Adipocyte (in vitro differentiated cells): ENCODE results near the gene ACTL8.
A peak's percentile ranks its signal among the peaks of the same experiment; 100 is the strongest.

Experiments used
- DNase-seq: peaks from one replicate; pipeline ENCODE4 v3.0.0-alpha.2; 2015; ENCODE audit warnings: low read depth
- H3K27me3 ChIP-seq: replicated peaks from 2 replicates; pipeline ENCODE4 v1.7.0; 2013; ENCODE audit warnings: mild to moderate bottlenecking, low read length, moderate library complexity; ENCODE audit not compliant: control insufficient read depth, insufficient read depth
- H3K36me3 ChIP-seq: 2 replicates; pipeline ENCODE4 v1.7.0; 2013; ENCODE audit warnings: low read length, mild to moderate bottlenecking, moderate library complexity; ENCODE audit not compliant: control insufficient read depth, insufficient read depth, severe bottlenecking
- H3K4me1 ChIP-seq: 2 replicates; pipeline ENCODE4 v1.7.0; 2013; ENCODE audit warnings: mild to moderate bottlenecking, low read length, moderate library complexity; ENCODE audit not compliant: control insufficient read depth, insufficient read depth
- H3K4me3 ChIP-seq: 2 replicates; pipeline ENCODE4 v1.7.0; 2013; ENCODE audit warnings: mild to moderate bottlenecking, low read length, moderate library complexity
- H3K9ac ChIP-seq: 2 replicates; pipeline ENCODE4 v1.7.0; 2013; ENCODE audit warnings: mild to moderate bottlenecking, low read length, moderate library complexity
- H3K9me3 ChIP-seq: 2 replicates; pipeline ENCODE4 v1.7.0; 2013; ENCODE audit warnings: mild to moderate bottlenecking, low read length, moderate library complexity; ENCODE audit not compliant: control insufficient read depth

Gene ACTL8

DNA sequence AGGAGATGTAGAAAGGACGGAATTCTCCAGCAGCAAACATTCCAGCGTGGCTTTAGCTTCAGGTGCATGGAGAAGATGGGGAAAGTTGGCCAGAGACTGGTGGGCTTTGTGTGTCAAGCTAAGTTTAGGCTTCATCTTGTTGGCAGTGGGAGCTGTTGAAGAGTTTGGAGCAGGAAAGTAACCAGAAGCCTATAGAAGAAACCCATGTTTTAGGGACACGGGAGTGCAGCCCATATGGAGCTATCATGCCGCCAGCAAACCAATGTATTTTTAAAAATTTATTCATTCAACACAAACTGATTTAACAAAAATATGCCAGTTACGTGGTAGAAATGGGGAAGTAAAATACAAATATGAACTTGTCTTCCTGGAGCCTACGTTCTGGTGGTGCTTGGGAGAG is 53.7 kb downstream of the ACTL8 start:
- H3K27me3 ChIP-seq, result no peaks in the 10 kb centered on the region
- peaks cover 9% of the 10 kb centered on the region for H3K9me3 ChIP-seq
- H3K4me3 ChIP-seq, result no peak overlapping the region
- H3K4me1 ChIP-seq, result no peaks in the 10 kb centered on the region
- H3K9ac ChIP-seq, result no peak overlapping the region
- no peaks in the 10 kb centered on the region for H3K36me3 ChIP-seq
- DNase-seq, result no peak

DNA sequence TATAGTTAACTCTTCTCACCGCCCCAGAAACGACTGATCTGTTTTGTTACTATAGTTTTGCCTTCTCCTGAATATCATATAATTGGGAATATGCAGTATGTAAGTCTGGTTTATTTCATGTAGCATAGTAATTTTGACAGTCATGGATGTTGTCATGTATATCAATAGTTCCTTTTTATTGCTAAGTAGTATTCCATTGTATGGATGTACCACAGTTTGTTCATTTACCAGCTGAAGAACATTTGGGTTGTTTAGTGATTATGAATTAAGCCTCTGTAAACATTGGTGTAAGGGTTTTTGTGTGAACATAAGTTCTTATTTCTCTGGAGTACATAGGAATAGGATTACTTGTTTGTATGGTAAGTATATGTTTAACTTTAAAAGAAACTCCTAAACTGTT is 55.5 kb downstream of the ACTL8 start:
- H3K36me3 ChIP-seq, result no peaks in the 10 kb centered on the region
- H3K9me3 ChIP-seq, result peaks cover 17% of the 10 kb centered on the region
- DNase-seq, result no peak
- no peaks in the 10 kb centered on the region for H3K4me1 ChIP-seq
- H3K27me3 ChIP-seq, result no peaks in the 10 kb centered on the region
- no peak overlapping the region for H3K9ac ChIP-seq
- no peak overlapping the region for H3K4me3 ChIP-seq

DNA sequence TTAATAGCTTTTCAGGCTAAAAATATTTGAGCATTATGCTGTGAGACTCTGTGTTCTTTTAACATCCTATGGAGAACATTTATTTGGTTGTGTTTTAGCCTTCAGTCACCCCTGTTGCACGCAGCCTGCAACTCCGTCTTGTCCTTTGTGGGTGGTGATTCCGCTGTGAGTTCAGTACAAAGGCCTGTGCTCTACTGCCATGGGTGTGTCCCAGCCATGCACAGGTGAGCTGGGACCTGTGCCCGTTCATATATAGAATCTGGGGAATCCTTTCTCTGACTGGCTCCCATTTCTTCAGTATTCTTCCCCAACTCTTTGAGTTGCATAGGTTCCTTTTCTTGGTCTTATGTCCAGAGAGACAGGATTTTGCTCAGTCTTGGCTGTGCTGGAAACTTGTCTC is 61.4 kb downstream of the ACTL8 start:
- Histone ChIP-seq H3K9me3 (peaks cover 9% of the 10 kb centered on the region), H3K4me1 (no peaks in the 10 kb centered on the region), H3K36me3 (no peaks in the 10 kb centered on the region), H3K27me3 (peaks cover 3% of the 10 kb centered on the region), H3K4me3 (no peak overlapping the region), H3K9ac (no peak overlapping the region)
- DNase-seq, result no peak

DNA sequence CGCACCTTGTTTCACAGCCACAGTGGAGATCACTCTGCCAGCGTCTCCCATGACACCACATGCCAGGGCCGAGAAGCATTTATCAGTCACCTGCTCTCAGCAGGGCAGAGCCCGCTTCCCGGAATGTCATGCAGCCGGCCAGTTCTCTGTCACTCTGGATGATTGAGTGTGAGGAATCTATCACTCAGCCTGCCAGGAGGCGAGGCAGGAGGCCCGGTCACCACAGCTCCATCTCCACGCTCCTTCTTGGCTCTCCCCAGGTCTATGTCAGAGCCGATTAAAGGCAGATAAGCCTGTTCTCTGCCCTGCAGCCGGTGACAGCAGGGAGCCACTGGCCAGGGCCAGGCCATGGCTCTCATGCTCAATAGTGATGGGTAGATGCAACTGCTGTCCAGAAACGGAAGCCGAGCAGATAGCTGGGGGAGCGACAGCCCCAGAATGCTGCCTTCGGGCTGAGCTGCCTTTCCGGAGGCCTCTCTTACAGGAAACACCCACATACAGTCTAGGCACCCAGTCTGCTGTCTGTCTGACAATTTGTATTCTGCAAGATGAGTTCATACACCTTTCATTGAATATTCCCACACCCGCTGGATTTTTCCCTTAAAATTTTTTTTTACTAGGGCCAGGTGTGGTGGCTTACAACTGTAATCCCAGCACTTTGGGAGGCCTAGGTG is 64.1 kb downstream of the ACTL8 start:
- H3K27me3 ChIP-seq, result peaks cover 3% of the 10 kb centered on the region
- H3K4me1 ChIP-seq, result no peaks in the 10 kb centered on the region
- peaks cover 9% of the 10 kb centered on the region for H3K9me3 ChIP-seq
- no peak overlapping the region for H3K4me3 ChIP-seq
- H3K36me3 ChIP-seq, result no peaks in the 10 kb centered on the region
- H3K9ac ChIP-seq, result no peak overlapping the region
- no peak for DNase-seq

DNA sequence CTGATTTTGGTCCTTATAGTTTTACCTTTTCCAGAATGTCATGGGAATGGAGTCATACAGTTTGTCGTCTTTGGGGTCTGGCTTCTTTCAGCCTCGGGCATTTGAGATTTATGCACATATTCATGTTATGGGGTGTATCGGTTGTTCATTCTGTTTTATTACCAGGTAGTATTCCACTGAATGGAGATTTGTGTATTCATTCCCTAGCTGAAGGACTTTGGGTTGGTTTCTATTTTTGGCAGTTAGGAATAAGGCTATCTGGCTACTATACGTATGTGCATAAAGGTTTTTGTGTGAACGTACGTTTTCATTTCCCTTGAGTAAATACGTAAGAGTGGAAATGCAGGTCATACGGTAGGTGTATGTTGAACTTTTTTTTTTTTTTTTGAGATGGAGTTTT is 65.1 kb downstream of the ACTL8 start:
- Histone ChIP-seq H3K4me3 (no peak overlapping the region), H3K4me1 (no peaks in the 10 kb centered on the region), H3K9me3 (peaks cover 6% of the 10 kb centered on the region), H3K27me3 (peaks cover 3% of the 10 kb centered on the region), H3K36me3 (no peaks in the 10 kb centered on the region), H3K9ac (no peak overlapping the region)
- no peak for DNase-seq

DNA sequence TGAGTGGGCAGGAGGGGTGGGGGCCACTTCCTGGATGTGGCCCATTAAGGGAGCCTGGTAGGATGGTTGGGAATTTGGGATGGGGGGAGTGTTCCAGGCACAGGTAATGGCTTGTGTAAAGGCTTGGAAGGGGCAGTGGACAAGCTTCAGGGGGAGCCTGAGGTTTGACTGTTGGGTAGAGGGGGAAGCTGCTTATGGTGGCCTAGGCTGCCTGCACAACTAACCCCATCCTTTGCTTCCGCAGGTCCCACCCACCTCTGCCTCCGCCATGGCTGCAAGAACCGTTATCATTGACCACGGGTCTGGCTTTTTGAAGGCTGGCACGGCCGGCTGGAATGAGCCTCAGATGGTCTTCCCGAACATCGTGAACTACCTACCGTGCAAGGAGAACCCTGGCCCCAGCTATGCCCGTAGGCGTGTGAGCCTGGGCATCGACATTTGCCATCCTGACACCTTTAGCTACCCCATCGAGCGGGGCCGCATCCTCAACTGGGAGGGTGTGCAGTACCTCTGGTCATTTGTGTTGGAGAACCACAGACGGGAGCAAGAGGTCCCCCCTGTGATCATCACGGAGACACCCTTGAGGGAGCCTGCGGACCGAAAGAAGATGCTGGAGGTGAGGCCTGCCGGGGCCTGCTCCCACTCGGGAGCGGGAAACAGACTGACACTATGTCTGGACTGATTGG is 67.8 kb downstream of the ACTL8 start:
- Histone ChIP-seq H3K36me3 (no peaks in the 10 kb centered on the region), H3K9me3 (no peaks in the 10 kb centered on the region), H3K9ac (no peak overlapping the region), H3K4me1 (no peaks in the 10 kb centered on the region), H3K4me3 (no peak overlapping the region), H3K27me3 (peaks cover 9% of the 10 kb centered on the region)
- DNase-seq, result no peak

DNA sequence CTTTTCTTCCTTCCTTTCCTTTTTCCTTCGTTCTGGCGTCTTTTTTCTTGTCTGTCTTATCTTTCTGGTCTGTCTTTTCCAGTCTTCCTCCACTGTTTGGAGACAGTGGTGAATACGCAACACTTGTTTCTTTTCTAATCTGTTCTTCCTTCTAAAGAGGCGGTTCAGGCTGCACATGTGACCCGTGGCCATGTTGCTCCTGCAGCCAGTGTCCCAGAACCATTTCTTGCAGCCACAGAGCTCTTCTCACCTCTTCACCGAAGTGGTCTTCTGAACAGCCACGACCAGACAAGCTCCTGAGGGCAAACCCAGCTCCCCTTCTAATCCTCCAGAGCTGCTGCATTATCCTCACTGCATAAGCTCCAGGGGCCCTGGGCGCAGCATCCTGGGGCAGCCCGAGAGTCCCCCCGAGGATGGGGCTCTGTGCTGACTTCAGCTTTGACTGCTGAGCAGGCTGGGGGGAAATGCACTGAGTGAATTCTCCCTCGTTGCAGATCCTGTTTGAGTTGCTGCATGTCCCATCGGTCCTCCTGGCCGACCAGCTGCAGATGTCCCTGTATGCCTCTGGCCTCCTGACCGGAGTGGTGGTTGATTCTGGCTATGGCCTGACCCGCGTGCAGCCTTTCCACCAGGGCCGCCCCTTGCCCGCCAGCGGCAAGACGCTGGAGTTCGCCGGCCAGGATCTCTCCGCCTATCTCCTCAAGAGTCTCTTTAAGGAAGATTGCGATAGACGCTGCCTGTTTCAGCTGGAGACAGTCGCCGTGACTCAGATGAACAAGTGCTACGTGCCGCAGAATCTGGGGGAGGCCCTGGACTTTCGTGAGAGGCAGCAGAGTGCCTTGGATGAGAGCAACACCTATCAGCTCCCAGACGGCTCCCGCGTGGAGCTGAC is 70.4 kb downstream of the ACTL8 start:
- Histone ChIP-seq H3K36me3 (no peaks in the 10 kb centered on the region), H3K9ac (no peak overlapping the region), H3K9me3 (no peaks in the 10 kb centered on the region), H3K4me3 (no peak overlapping the region), H3K4me1 (no peaks in the 10 kb centered on the region), H3K27me3 (peaks cover 7% of the 10 kb centered on the region)
- DNase-seq, result no peak

DNA sequence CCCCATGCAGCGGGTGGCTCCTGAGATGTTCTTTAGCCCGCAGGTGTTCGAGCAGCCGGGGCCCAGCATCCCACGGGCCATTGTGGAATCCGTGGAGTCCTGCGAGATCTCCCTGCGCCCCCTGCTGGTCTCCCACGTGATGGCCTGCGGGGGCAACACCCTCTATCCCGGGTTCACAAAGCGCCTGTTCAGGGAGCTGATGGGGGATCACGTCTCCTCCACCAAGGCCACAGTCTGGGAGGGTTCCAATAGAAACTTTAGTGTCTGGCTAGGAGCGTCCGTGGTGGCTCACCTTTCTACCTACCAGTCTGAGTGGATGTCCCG is 71.0 kb downstream of the ACTL8 start:
- Histone ChIP-seq H3K9me3 (no peaks in the 10 kb centered on the region), H3K36me3 (no peaks in the 10 kb centered on the region), H3K4me1 (no peaks in the 10 kb centered on the region), H3K27me3 (peaks cover 7% of the 10 kb centered on the region), H3K9ac (no peak overlapping the region), H3K4me3 (no peak overlapping the region)
- peak; percentile 29 for DNase-seq

DNA sequence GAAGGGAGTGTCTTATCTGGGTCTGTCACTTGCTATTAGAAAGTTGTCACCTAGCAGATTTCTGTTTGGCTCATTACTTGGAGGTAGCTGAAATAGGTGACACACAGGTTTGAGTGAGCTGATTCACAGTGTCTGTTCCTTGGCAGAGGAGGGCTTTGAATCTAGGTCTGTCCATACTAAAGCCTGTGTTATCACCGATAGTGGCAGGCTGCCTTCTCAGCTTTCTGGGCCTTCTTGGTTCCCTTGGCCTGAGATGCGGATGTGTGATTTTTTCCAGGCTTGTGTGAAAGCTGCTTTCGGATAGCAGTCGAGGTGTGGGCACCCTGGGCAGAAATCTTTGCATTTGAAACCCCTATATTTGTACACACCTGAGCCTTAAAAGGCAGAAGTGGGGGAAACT is 73.9 kb downstream of the ACTL8 start:
- H3K9ac ChIP-seq, result no peak overlapping the region

DNA sequence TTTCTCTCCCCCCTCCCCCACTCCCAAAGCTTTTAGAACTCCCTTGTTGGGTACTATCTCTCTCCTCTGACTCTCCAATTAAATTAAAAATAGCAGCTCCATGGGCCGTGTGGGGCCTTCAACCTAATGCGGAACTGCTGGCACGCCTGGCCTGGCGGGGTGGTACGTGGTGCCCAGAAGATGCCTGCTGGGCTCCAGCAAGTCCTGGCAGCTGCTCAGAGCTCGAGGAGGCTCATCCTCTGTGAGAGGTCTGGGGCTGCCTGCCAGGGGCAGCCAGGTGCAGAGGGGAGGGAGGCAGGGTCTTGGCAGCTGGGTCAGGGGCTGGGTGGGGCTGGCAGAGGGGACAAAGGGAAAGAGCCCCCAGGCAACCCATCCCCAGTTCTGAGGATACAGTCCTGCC is 74.4 kb downstream of the ACTL8 start:
- no peak for DNase-seq
- no peaks in the 10 kb centered on the region for H3K36me3 ChIP-seq
- no peak overlapping the region for H3K4me3 ChIP-seq
- H3K9ac ChIP-seq, result no peak overlapping the region
- H3K27me3 ChIP-seq, result peaks cover 7% of the 10 kb centered on the region
- no peaks in the 10 kb centered on the region for H3K4me1 ChIP-seq
- H3K9me3 ChIP-seq, result no peaks in the 10 kb centered on the region

More for the DNA sequence above, 73.9 kb downstream of the ACTL8 start:
- no peaks in the 10 kb centered on the region for H3K9me3 ChIP-seq
- no peak for DNase-seq
- no peaks in the 10 kb centered on the region for H3K4me1 ChIP-seq
- H3K36me3 ChIP-seq, result no peaks in the 10 kb centered on the region
- peaks cover 7% of the 10 kb centered on the region for H3K27me3 ChIP-seq
- no peak overlapping the region for H3K4me3 ChIP-seq

DNA sequence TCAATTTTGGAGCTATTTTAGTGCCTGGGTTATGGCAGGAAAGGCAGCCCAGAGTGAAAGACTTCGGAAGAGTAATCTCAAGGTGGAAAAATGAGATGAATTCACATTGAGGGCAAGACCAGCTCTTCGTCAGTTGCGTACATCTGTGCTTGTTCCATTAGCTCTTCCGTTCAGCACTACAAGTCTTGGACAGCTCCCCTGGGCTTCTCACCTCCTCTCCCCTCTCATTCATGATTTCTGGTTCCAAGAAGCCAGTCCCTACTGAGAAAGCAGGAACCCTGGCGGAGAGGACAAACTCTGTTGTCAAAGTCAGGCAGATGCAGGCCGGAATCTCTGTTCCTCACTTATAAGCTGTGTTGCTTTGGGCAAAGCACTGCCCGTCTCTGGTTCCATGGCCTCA is 76.5 kb downstream of the ACTL8 start:
- peak; percentile 63 for DNase-seq
- no peak overlapping the region for H3K9ac ChIP-seq
- H3K36me3 ChIP-seq, result no peaks in the 10 kb centered on the region
- no peaks in the 10 kb centered on the region for H3K9me3 ChIP-seq
- H3K27me3 ChIP-seq, result no peaks in the 10 kb centered on the region
- peaks cover under 1% of the 10 kb centered on the region for H3K4me1 ChIP-seq
- no peak overlapping the region for H3K4me3 ChIP-seq
